GM18951 (cell line): ENCODE results near the gene EMX1.

ENCODE experiments used
- POLR2A ChIP-seq: IDR thresholded peaks from 4 replicates; pipeline ENCODE4 v1.6.1; 2011; ENCODE audit warnings: mild to moderate bottlenecking; ENCODE audit not compliant: insufficient read length, insufficient read depth; ENCODE audit errors: extremely low read depth
- in situ Hi-C: fragments of 300-500 bp; cut with MboI; formaldehyde crosslinking; loops from one replicate; pipeline ENCODE4 v1.12.0; 2022; ENCODE audit warnings: low sequenced_read_pairs, mixed read lengths, inconsistent platforms; ENCODE audit not compliant: unreplicated experiment

The EMX1 gene

DNA sequence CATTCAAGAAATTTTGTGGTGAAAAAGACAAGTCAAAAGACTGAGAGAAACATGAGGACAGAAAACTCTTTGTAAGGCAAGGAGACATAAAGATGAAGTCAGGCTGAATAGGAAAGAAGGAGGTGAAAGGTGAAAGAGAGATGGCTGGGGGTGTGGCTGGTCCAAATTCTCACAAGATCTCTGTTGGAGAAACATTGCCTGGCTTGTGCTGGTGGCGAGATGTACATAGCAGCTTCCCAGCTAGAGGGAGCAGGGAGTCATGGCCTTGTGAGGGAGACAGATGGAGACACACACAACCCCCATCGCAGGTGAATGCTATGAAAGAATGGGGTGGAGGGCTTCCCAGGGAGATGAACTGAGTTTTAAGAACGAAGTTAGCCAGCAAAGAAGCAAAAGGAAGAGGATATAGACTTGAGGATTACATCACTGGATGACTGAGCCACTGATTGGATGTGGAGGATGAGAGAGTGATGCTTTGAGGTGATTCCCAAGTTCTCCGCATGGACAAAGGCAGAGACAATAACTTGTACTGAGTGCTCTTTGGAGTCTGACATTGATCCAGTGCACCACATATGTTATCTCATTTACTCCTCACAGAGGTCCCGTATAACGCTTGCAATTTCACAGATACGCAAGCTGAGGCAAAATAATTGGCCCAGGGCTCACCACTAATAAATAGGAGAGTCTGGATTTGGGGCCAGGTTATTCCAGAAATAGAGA is 3.7 kb upstream of the EMX1 start:
- no peak for TF ChIP-seq POLR2A
- in situ Hi-C loops: no loop called here

- no peak for TF ChIP-seq POLR2A
Measured at GRCh38 chr2:72914206-72914559, 3.1 kb upstream of the EMX1 start.

DNA sequence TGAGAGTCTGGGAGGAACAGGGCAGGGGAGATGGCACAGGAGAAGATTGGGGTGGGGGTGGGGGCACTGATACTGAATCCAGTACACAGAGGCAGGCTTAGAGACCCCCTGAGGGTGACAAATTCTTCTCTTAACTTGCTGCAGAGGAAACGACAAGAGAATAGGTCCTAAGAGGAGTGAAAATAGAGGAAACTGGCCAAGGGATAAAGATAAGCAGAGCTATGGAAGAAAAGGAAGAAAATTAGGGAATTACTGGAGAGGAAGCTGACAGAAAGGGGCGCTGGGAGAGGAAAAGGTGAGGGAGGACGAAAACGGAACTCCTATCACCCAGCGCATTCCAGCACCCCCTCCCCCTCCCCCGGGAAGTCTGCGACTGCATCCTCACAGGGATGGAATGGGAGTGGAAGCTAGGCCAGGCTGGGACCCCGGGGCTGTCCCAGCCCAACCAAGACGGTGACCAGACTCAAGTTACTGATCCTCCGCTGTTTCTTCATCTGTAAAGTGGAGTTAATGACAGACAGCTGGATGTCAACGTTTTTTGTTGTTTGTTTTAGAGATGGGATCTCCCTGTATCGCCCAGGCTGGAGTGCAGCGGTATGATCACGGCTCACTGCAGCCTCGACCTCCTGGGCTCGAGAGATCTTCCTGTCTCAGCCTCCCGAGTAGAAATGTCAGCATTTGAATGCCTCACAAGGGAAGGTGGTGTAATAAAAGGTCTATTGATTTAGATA is 2.6 kb upstream of the EMX1 start:
- TF ChIP-seq POLR2A: no peak
- in situ Hi-C loops: no loop called here

More at GRCh38 chr2:72914206-72914559, 3.1 kb upstream of the EMX1 start:
- in situ Hi-C loops: no loop called here

DNA sequence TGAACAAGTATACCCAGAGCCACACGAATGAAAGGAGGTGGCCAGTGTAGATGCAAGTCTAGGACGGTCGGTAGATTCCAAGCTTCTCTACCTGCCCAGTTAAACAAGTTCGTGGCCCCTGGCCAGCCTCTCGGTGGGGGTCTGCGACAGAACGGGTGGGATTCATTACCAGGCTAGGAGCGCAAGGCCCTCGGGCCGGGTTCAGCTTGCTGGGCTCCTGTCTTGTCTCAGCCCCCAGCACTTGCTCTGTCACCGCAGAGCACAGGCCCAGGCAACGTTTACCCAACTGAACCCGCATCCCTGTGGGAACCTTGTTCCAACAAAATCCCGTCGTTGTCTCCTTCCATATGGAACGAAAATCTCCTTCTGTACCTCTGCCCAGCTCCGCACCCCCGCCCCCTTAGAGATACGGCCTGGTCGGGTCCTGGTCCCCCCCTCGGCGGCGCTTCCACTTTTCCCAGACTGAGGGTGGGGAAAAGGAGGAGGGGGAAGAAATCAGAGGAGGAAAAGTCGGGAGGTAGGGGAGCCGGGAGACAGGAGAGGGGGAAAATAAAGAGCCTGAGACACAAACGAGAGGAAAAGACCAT is 1.9 kb upstream of the EMX1 start:
- in situ Hi-C loops: no loop called here
- no peak for TF ChIP-seq POLR2A

GRCh38 chr2:72915907-72916742 is 1.2 kb upstream of the EMX1 start:
- in situ Hi-C loops: no loop called here
- TF ChIP-seq POLR2A: peak; percentile 46

DNA sequence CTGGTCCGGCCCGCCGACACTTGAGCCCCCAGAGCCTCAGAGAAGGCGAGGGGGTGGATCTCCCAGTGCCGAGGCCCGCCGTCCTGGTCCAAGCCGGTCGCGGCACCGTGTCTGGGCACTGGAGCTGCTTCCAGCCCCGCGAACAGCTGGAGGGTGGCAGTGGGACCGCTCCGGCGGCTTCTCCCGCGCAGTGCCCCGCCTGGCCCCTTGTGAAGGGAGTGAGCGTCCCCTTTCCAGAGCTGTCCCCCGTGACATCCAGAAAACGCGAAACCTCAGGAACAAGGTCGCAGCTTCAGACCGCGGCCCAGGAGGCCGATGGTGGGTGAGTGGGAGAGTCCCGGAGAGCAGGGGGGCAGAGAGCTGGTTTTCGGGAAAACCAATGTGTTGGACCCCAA is 579 bp upstream of the EMX1 start:
- in situ Hi-C loops: no loop called here
- no peak for TF ChIP-seq POLR2A

DNA sequence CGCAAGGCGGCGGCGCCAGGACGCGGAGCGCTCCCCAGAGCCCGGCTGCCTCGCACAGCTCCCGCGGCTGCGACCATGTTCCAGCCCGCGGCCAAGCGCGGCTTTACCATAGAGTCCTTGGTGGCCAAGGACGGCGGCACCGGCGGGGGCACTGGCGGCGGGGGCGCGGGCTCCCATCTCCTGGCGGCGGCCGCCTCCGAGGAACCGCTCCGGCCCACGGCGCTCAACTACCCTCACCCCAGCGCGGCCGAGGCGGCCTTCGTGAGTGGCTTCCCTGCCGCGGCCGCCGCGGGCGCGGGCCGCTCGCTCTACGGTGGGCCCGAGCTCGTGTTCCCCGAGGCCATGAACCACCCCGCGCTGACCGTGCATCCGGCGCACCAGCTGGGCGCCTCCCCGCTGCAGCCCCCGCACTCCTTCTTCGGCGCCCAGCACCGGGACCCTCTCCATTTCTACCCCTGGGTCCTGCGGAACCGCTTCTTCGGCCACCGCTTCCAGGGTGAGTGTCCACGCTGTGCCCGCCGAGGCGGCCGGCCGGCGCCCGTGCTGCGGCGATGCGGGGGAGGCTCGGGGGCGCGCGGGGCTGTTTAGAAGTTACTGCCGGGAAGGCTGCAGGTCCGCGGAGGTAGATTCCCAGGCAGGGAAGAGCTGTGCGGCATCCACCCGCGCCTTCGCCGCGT is 696 bp downstream of the EMX1 start:
- in situ Hi-C loops: no loop called here
- TF ChIP-seq POLR2A: peak; percentile 3

DNA sequence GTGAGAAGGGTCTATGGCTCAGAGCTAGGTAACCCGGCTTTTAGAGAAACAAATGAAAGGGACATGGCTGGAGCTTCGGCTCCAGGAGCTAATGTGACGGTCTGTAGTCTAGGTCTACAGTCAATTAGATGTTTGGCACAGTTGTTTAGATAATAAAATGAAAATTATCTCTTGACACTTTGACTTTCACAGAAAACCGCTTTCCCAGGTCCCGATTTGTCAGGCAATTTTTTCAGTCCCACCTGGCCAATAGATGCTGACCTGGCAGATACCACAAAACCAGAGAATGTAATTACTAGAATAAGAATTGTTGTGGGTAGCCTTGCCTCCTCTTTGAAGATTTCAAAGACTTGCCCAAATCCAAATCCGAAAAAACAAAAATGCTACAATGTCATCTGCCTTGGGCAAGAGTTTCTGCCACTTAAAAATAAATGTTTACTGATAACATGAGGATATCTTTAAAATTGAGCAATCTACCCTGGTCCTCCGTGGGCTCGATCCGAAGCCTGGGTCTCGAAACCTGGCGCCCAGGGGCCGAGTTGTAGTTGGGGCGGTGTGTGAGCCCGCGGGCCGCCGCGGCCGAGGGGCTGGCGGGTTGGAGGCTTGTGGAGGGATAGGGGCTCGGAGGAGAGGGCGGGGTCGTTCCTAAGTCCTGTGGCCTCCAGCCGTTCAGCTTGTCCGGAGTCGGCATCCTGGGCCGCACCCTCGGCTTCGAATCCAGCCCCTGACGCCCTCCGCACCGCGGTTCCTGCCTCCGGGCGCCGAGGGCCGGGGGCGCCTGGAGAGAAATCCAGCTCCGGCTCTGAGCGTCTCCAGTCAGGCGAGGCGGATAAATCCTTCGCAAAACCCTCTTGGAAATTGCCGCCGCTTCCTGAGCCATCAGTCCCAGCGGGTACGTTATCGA is 2.3 kb downstream of the EMX1 start:
- no peak for TF ChIP-seq POLR2A
- in situ Hi-C loops: no loop called here

- TF ChIP-seq POLR2A: no peak
- in situ Hi-C loops: no loop called here
Measured at GRCh38 chr2:72920318-72921087, 3.2 kb downstream of the EMX1 start.

DNA sequence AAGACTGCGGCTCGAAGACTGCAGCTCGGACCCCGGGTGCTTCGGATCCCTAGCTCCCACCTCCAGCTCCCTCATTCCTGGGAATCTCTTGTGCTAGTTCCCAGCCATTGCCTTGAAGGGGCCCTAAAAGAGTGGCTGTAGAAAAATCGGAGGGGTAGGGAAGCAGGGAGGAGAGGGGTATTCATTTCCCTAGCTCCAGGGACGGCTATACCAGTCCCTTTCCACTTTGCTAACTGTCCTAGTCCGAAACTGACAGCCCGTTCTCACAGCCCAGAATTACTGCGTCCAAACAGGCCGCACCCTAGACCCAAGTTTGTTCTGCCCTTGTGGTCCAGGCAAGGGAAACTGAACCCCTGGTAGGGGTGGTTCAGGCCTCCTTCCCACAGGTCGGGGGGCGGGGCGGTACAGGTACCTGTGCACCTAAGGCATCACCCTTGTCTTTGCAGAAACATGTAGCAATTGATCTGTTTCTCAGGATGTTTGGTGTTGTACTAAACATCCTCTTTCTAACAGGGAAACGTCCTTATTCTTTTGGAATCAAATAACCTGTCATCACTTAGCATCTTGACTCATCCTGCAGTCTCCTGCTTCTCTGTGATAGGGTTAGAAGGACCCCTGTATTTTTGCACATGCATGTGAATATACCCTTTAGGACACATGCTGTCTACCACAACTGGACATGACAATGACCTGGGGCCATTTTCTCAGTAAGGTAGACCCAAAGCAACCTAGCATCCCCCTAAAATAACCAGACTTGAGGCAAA is 4.0 kb downstream of the EMX1 start:
- in situ Hi-C loops: no loop called here
- TF ChIP-seq POLR2A: no peak
